ENCODE results near the gene WDR87. TPM values are rescaled to one million over a fixed set of nuclear protein-coding genes. Genes with fewer than 3 reads are reported as not detected.

The WDR87 gene
- not detected in 2 replicates for total RNA-seq (2022)
- percentile 7 among the genes with signal in this experiment for Bru-seq, nascent RNA
- BruChase-seq, experiment 1, labeled RNA remaining after a 6-hour chase, result percentile 0 among the genes with signal in this experiment
- percentile 10 among the genes with signal in this experiment for BruChase-seq, experiment 2, labeled RNA remaining after a 2-hour chase
- long read RNA-seq, result 0 reads

- CTCF ChIA-PET, result interaction anchor here (0.6 to 3.6 kb wide), 14 partner anchors 18 to 430 kb away, joined by 3 to 40 read pairs (median 4); partner anchors contain the start of gene CATSPERG
- Mint-ChIP-seq H3K4me1 (ENCODE audit: low read depth, unreplicated experiment) (peaks cover 22% of the 10 kb centered on the region), H3K27me3 (ENCODE audit: unreplicated experiment) (no peaks in the 10 kb centered on the region), H3K9me3 (ENCODE audit: low read depth, unreplicated experiment) (no peaks in the 10 kb centered on the region), H3K27ac (ENCODE audit: unreplicated experiment) (peak within 1 kb of the TSS; percentile 87), H3K36me3 (ENCODE audit: insufficient read depth, unreplicated experiment) (peaks cover 32% of the 10 kb centered on the region), H3K4me3 (ENCODE audit: low read depth, unreplicated experiment) (peak within 1 kb of the TSS; percentile 98)
- TF ChIP-seq CTCF (IDR thresholded peaks at IDR 0.05; ENCODE audit: unreplicated experiment), result no peak
- intact Hi-C loops (cut with micrococcal nuclease; ENCODE audit: unreplicated experiment), result loop anchor here (2.0 to 10.0 kb wide), 3 partner anchors 27 to 109 kb away; no protein-coding TSS in a partner anchor
- DNase-seq, result peak; percentile 77
- BruUV-seq (replicated peaks), result no TSS peak
Measured at GRCh38 chr19:37905946-37906868, at the start of gene WDR87. Gene WDR87 (minus strand): TSS chr19:37906594. CDS start chr19:37898239, 8,355 bp downstream.

GRCh38 chr19:37955986-37956385, 49.6 kb upstream of the WDR87 start:
- intact Hi-C loops (cut with micrococcal nuclease; ENCODE audit: unreplicated experiment), result no loop called here
- no peak for TF ChIP-seq CTCF (IDR thresholded peaks at IDR 0.05; ENCODE audit: unreplicated experiment)
- no peaks in the 10 kb centered on the region for H3K9me3 Mint-ChIP-seq (ENCODE audit: low read depth, unreplicated experiment)
- BruUV-seq (replicated peaks), result no TSS peak
- no peak overlapping the region for H3K27ac Mint-ChIP-seq (ENCODE audit: unreplicated experiment)
- no peak overlapping the region for H3K4me3 Mint-ChIP-seq (ENCODE audit: low read depth, unreplicated experiment)
- no peak for DNase-seq
- H3K36me3 Mint-ChIP-seq (ENCODE audit: insufficient read depth, unreplicated experiment), result no peaks in the 10 kb centered on the region
- CTCF ChIA-PET, result no interaction called here
- peaks cover 3% of the 10 kb centered on the region for H3K4me1 Mint-ChIP-seq (ENCODE audit: low read depth, unreplicated experiment)
- no peaks in the 10 kb centered on the region for H3K27me3 Mint-ChIP-seq (ENCODE audit: unreplicated experiment)

GRCh38 chr19:37954421-37954874, 48.1 kb upstream of the WDR87 start:
- Mint-ChIP-seq H3K27ac (ENCODE audit: unreplicated experiment) (no peak overlapping the region), H3K4me1 (ENCODE audit: low read depth, unreplicated experiment) (peaks cover 9% of the 10 kb centered on the region), H3K36me3 (ENCODE audit: insufficient read depth, unreplicated experiment) (peaks cover 4% of the 10 kb centered on the region), H3K27me3 (ENCODE audit: unreplicated experiment) (no peaks in the 10 kb centered on the region), H3K9me3 (ENCODE audit: low read depth, unreplicated experiment) (no peaks in the 10 kb centered on the region), H3K4me3 (ENCODE audit: low read depth, unreplicated experiment) (no peak overlapping the region)
- TF ChIP-seq CTCF (IDR thresholded peaks at IDR 0.05; ENCODE audit: unreplicated experiment), result no peak
- no TSS peak for BruUV-seq (replicated peaks)
- intact Hi-C loops (cut with micrococcal nuclease; ENCODE audit: unreplicated experiment), result no loop called here
- no peak for DNase-seq
- CTCF ChIA-PET, result no interaction called here

GRCh38 chr19:37953918-37954303, 47.5 kb upstream of the WDR87 start:
- H3K4me3 Mint-ChIP-seq (ENCODE audit: low read depth, unreplicated experiment), result no peak overlapping the region
- H3K4me1 Mint-ChIP-seq (ENCODE audit: low read depth, unreplicated experiment), result peaks cover 9% of the 10 kb centered on the region
- H3K27me3 Mint-ChIP-seq (ENCODE audit: unreplicated experiment), result no peaks in the 10 kb centered on the region
- H3K36me3 Mint-ChIP-seq (ENCODE audit: insufficient read depth, unreplicated experiment), result peaks cover 4% of the 10 kb centered on the region
- intact Hi-C loops (cut with micrococcal nuclease; ENCODE audit: unreplicated experiment), result no loop called here
- no peaks in the 10 kb centered on the region for H3K9me3 Mint-ChIP-seq (ENCODE audit: low read depth, unreplicated experiment)
- no peak for DNase-seq
- BruUV-seq (replicated peaks), result no TSS peak
- no peak overlapping the region for H3K27ac Mint-ChIP-seq (ENCODE audit: unreplicated experiment)
- CTCF ChIA-PET, result interaction anchor here (1.1 kb wide), 1 partner anchor 20 kb away, joined by 4 read pairs; no protein-coding TSS in a partner anchor
- no peak for TF ChIP-seq CTCF (IDR thresholded peaks at IDR 0.05; ENCODE audit: unreplicated experiment)

All from Calu3 (cell line).